ENCODE measurements around the gene SYMPK.

The SYMPK gene

DNA sequence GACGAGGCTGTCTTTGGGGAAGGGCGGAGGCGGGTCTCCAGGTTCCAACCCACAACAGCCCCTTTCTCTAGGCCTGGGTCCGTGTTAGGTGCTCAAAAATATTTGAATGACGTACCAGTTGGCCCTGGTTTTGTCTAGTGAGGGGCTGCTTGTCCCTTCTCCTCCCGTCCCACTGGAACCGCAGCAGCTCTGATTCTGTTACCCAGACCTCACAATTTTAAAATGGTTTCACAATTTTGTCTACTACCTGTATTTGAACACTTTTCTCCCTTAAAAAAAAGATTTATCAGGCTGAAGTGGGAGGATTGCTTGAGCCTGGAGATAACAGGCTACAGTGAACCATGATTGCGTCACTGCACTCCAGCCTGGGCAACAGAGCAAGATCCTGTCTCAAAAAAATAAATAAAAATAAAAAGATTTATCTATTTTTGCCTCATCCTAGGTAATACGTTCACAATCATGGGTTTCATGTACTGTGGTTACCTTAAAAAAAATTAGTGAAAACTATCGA, 24.3 kb upstream of the SYMPK start:
- Histone ChIP-seq H3K4me1 (no peaks in the 10 kb centered on the region), H3K27me3 (no peaks in the 10 kb centered on the region), H3K36me3 (peaks cover 8% of the 10 kb centered on the region), H3K9me3 (no peaks in the 10 kb centered on the region), H3K4me3 (ENCODE audit: low read depth, low read length) (peak overlapping the region; percentile 57)
- TF ChIP-seq, protein P1, sequence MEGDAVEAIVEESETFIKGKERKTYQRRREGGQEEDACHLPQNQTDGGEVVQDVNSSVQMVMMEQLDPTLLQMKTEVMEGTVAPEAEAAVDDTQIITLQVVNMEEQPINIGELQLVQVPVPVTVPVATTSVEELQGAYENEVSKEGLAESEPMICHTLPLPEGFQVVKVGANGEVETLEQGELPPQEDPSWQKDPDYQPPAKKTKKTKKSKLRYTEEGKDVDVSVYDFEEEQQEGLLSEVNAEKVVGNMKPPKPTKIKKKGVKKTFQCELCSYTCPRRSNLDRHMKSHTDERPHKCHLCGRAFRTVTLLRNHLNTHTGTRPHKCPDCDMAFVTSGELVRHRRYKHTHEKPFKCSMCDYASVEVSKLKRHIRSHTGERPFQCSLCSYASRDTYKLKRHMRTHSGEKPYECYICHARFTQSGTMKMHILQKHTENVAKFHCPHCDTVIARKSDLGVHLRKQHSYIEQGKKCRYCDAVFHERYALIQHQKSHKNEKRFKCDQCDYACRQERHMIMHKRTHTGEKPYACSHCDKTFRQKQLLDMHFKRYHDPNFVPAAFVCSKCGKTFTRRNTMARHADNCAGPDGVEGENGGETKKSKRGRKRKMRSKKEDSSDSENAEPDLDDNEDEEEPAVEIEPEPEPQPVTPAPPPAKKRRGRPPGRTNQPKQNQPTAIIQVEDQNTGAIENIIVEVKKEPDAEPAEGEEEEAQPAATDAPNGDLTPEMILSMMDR (IDR thresholded peaks at IDR 0.05; ENCODE audit: low read depth, low read length): no peak
- no peak for DNase-seq

DNA sequence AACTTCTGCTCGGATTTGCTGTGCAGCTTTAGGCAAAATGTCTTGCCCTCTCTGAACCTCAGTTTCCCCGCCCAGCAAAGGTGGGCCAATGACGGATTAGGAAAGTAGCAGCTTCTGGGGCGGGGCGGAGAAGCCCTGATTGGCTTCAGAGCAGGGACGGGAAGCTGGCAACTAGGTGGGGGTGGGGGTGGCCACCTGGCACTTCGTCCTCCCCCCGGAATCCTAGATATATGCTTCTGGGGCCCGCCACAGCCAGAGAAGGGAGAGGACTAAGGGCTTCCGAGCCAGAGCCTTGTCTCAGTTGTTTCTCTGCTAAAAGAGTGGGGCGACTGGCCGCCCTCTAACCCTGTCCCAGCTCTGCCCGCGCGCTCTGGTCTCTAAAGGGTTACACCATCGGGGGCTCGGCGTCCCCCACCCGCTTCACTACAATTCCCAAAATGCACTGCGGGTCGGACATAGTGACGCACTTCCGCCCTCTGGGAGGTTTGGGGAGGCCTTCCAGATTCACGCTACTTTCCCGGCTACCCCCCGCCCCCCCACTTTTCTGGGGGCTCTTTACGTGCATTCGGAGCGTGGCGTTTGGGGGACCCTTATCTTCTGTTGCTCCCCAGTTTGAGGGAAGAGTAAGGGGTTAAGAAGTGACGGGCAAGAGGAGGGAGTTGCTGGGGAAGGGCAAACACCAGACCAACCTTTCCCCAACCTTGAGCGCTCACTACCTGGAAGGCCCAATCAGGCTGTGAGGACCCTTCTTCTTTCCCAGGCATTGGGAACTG, 23.7 kb upstream of the SYMPK start:
- TF ChIP-seq, protein P1 (IDR thresholded peaks at IDR 0.05; ENCODE audit: low read depth, low read length): no peak
- Histone ChIP-seq H3K9me3 (no peaks in the 10 kb centered on the region), H3K27me3 (no peaks in the 10 kb centered on the region), H3K4me3 (ENCODE audit: low read depth, low read length) (peak overlapping the region; percentile 57), H3K4me1 (no peaks in the 10 kb centered on the region), H3K36me3 (peaks cover 8% of the 10 kb centered on the region)
- peak; percentile 92 for DNase-seq

DNA sequence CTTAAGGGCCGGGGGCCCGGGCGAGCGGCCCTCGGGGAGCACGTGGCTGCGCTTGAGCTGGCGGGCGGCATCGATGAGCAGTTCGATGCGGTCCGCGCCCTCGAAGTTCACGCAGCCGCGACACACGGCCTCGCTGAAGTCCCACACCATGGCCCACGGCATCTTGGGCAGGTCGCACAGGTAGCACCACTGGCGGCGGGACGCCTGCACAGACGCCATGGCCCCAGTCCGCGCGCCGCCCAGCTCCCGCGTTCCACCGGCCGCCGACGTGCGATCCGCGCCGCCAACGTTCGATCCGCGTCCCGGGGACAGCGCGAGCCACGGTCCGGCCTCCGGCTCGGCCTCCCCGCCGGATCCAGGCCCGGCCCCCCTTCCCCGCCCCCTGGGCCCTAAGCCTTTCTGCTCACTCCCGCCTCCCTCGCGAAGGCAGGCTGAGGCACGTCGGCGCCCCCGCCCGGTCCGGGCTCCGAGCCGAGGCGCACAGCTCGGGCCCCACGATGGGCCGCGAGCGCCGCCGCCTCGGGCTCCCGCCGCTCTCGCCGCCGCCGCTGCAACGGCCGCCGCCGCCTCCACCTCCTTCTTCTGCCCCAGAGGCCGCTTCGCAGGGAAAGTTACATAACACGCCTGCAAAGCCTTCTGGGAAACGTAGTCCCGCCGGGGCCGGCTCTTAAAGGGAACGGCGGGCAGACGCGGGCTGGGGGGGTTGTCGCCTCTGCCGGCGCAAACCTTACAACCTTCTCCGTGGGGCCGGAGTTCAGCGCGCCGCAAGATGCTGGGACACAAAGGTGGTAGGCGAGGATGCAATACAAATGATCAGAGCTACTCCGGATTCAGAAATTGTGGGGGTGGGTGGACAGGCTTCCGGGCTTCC, 22.8 kb upstream of the SYMPK start, which contains the start of gene IRF2BP1:
Gene IRF2BP1 (minus strand): TSS at position 586 of the 871 bp plus-strand sequence. CDS start 367 bp downstream, at position 219.
- DNase-seq: peak; percentile 94
- TF ChIP-seq, protein P1 (IDR thresholded peaks at IDR 0.05; ENCODE audit: low read depth, low read length): no peak
- no peaks in the 10 kb centered on the region for H3K4me1 ChIP-seq
- peak within 1 kb of the TSS; percentile 57 for H3K4me3 ChIP-seq (ENCODE audit: low read depth, low read length)
- H3K9me3 ChIP-seq: no peaks in the 10 kb centered on the region
- H3K27me3 ChIP-seq: no peaks in the 10 kb centered on the region
- H3K36me3 ChIP-seq: peaks cover 8% of the 10 kb centered on the region

DNA sequence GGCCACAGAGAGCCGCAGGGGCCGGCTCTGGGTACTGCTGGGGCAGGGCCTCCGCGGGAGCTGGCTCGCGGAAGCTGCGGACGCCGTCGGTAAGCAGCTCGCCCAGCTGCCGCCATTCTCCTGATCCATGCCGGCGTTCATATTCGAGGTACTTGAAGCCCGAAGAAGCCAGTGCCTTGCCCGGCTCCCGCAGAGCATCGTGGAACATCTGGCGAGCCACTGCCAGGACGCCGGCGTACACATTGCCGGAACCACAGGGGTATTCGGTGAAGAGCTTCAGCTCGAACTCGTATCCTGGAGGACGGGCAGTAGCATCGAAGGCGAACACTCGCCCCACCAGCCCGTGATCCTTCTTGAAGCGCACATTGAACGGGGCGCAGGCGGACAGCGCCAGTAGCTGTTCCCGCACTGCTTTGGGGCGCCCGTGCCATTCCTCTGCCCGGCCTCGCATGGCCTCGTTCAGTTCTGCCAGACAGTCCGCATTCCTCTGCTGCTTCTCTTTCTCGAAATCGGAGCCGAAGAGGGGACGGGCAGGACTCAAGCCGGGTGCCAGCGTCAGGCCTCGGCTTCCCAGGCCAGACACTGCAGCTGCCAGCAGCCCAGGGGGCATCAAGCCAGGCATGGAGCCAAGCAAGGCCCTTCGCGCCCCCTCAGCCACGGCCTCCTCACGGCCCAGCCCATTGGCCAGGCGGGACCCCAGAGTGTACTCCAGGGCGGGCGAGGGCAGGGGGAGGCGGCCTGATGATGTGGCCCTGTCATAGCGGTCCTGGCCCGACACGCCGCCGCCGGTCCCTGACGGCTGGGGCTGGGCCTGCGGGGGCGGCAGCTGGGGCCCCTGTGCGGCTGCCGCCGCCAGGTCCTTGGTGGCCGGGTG, 22.0 kb upstream of the SYMPK start:
- H3K4me3 ChIP-seq (ENCODE audit: low read depth, low read length): peak overlapping the region; percentile 57
- no peaks in the 10 kb centered on the region for H3K9me3 ChIP-seq
- peak; percentile 47 for DNase-seq
- H3K36me3 ChIP-seq: peaks cover 8% of the 10 kb centered on the region
- TF ChIP-seq, protein P1 (IDR thresholded peaks at IDR 0.05; ENCODE audit: low read depth, low read length): no peak
- H3K27me3 ChIP-seq: no peaks in the 10 kb centered on the region
- H3K4me1 ChIP-seq: no peaks in the 10 kb centered on the region

DNA sequence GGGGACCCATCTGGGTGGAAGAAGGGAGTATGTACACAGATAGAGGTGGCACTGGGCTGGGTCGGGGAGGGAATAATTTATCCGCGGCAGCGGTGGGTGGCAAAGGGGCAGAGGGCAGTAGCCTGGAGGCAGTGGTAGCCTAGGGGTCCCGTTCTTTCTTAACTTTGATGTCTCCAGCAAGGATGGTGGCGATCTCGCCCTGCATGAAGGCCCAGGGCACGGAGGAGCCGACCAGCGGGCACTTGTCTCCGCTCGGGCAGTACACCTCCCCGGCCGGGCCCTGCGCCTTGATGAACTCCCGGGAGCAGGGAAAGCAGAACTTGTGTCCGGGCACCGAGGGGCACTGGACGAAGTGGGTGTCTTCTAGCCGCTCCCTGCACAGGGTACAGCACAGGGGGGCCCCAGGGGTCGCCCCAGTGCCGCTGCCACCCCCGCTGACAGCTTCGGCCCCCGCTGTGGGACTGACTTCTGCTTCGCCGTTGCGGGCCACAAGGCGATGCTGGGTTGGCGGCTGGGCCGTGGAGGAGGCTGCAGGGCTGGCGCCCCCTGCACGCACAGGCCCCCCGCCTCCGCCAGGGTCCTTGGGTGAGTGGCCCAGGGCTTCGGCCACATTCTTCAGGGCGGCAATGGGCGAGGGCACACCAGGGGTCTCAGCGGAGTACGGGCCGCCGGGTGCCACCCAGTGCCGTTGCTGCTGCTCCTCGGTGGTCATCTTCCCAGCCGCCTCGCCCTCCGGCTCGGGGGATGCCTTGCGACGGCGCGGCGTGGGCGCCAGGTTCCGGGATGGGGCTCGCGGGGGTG, 21.1 kb upstream of the SYMPK start:
- Histone ChIP-seq H3K4me1 (no peaks in the 10 kb centered on the region), H3K9me3 (no peaks in the 10 kb centered on the region), H3K27me3 (no peaks in the 10 kb centered on the region), H3K4me3 (ENCODE audit: low read depth, low read length) (no peak overlapping the region), H3K36me3 (peaks cover 8% of the 10 kb centered on the region)
- TF ChIP-seq, protein P1 (IDR thresholded peaks at IDR 0.05; ENCODE audit: low read depth, low read length): no peak
- DNase-seq: no peak

Measured in BE2C (cell line).